Heart left ventricle (tissue), 13 donors: ENCODE results near the gene STIMATE.

Source experiments
- POLR2A ChIP-seq, 2 donors: fragments of 450-650 bp; IDR thresholded peaks; one replicate each; pipeline ENCODE4 v1.6.1; 2017; ENCODE audit warnings: antibody characterized with exemption in 2 of 2, mild to moderate bottlenecking in 2 of 2, moderate library complexity in 2 of 2
- TF ChIP-seq, protein P1 (sequence below), 12 donors: fragments of 200-600 bp; sonication (generic) in 4 of 12; IDR thresholded peaks; one replicate each; pipeline versions ENCODE4 v1.5.0 to v1.8.0; 2018 to 2022; ENCODE audit warnings: antibody characterized with exemption in 12 of 12, mild to moderate bottlenecking in 5 of 12
- donor health status: ischemic (EF 13 %, LVEDD 7.1; RV severe dilation, severe dysfunction).
- donor health status: DM: no; HTN: yes; CAD: no.
- donor health status: DM: no; HTN: no; CAD: no.
- donor health status: ischemic (EF 25% LVEDD 6.9; RV normal size, moderate dysfunction).
- donor health status: ischemic (EF 25% LVEDD 5.7; RV mildly dilated, moderate dysfunction).
- donor health status: ischemic (EF 35%, LVEDD 5.7; RV mildly dilated, moderate dysfunction).
- donor health status: nonischemic (EF 11% LVEDD 7.7; RV severe dilation, severe dysfunction).
- donor health status: DM: yes; HTN: yes; CAD: no.
- donor health status: PGD.
- donor health status: ischemic (EF 29% LVEDD 5.4; RV normal size, mild dysfunction).
- donor health status: nonischemic (EF 23%, LVEDD 6.1; RV moderate dilation, normal function).

DNA sequence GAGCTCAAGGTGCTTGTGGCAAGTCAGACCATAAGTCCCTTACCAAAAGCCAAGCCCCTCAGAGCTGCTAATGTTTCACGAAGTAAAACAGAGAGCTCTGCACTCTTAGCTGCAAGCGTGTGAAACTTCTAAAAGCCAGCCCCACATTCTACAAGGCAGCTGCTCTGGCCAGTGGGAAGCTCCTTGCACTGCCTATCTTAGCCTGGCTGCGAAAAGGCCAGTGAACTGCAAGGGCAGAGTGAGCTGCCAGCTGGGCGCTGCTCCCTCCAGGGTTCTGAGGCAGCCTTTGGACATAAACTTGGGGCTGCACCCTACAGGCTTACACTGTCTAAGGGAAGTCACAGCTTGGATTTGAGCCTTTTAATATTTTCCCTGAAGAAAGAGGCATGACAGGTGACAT, 60.4 kb downstream of the STIMATE start:
- TF ChIP-seq, protein P1, sequence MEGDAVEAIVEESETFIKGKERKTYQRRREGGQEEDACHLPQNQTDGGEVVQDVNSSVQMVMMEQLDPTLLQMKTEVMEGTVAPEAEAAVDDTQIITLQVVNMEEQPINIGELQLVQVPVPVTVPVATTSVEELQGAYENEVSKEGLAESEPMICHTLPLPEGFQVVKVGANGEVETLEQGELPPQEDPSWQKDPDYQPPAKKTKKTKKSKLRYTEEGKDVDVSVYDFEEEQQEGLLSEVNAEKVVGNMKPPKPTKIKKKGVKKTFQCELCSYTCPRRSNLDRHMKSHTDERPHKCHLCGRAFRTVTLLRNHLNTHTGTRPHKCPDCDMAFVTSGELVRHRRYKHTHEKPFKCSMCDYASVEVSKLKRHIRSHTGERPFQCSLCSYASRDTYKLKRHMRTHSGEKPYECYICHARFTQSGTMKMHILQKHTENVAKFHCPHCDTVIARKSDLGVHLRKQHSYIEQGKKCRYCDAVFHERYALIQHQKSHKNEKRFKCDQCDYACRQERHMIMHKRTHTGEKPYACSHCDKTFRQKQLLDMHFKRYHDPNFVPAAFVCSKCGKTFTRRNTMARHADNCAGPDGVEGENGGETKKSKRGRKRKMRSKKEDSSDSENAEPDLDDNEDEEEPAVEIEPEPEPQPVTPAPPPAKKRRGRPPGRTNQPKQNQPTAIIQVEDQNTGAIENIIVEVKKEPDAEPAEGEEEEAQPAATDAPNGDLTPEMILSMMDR (IDR thresholded peaks at IDR 0.05) = no peak
- no peak for TF ChIP-seq POLR2A (IDR thresholded peaks at IDR 0.05)
